Activated T-helper 1 cell treated with anti-CD3 and anti-CD28 coated beads, Interleukin-2, amount 50 U/mL, for 16 hours (primary cell): ENCODE data around the gene SIKE1.
"Not testable (repeated sequence)": the region's sequence is repeated elsewhere in the genome, so short reads cannot be mapped to it uniquely, and the experiment has no call there.

Experiments used
- DNase-seq, 2 donors: peaks; one replicate each; pipeline ENCODE4 v3.0.0-alpha.2; 2020; ENCODE audit warnings: low read depth in 1 of 2, low spot score in 1 of 2

SIKE1 gene

DNA sequence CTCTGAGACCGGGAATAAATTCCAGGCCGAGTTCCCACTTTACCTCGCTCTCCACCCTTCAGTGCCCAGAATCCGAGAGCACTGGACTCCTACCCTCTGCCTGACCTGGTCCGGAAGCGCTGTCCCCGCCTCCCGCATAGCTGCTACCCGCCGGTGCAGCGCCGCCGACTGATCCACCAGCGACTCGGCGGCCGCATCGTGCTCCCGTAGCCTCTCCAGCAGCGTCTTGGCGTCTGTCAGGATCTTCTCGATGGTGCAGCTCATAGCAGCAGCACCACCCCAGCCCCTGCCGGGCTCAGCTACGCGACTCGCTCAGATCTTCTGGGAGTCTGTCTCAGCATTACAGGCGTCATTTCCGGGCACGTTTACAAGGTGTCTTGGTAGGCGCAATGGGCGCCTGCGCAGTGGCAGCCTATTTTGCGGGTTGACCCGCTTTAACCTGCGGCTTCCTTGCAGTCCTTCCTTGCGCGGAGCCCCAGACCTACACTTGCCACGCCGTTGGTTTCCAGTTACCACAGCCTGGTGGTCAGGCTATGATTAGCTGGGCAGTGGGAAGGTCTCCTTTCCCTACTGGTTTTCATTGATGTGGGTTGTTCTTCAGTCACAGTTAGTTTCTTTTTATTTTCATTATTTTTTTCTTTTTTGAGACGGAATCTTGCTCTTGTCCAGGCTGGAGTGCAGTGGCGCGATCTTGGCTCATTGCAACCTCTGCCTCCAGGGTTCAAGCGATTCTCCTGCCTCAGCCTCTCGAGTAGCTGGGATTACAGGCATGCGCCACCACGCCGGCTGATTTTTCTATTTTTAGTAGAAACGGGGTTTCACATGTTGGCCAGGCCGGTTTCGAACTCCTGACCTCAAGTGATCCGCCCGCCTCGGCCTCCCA lies at the start of gene SIKE1:
Gene SIKE1 (minus strand): TSS at position 342 of the 883 bp plus-strand sequence. CDS start 78 bp downstream, at position 264.
- peak; percentile 85 to 86 for DNase-seq

DNA sequence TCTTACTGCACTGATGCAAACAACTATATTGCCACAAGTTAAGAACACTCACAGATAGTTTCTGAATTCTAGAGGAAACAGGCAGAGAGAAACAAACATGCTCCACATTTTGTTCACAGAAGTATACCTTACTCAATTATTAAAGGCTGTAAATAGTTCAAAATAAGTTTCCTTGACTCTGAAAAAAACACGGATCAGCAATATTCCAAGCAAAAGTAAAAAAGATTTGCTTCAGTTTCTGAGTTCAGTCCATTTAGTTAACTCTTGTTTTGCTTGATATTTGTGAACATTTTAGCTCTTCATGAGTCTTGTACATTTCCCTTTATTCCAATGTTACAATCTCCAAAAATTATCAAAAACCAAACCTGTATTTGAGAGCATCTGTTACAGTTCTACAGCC lies 49.6 kb upstream of the SIKE1 start:
- DNase-seq = not testable (repeated sequence)

DNA sequence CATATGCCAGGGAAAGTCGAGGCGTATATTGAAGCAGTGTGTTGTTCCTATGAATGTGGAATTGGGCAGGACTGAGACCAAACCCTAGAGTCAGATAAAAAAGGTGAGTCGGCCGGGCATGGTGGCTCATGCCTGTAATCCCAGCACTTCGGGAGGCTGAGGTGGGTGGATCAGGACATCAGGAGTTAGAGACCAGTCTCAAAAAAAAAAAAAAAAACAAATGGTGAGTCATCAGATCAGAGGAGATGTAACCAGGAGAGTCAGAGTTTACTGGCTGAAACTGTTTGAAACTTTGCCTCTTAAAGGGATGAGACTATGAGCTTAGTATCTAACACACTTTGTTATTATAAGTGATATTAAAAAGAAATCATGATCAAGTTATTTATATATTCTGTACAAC lies 47.8 kb upstream of the SIKE1 start:
- no peak for DNase-seq

DNA sequence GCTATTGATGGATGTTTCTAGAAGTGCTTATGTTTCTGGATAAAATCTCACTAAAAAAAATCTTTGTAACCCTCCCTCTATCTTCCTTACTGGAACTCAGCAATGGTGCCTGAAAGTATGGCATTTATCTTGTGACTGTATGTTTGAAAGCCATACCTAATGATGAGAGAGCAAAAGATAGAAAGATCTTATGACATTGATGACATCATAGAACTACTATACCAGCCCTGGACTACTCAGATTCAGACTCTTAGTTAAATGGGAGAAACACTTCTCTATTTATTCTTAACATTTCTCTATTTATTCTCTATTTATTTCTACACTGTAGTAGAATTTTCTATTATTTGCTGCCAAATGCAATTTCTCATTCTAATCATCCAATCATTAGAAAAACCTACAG lies 41.5 kb upstream of the SIKE1 start:
- no peak for DNase-seq

DNA sequence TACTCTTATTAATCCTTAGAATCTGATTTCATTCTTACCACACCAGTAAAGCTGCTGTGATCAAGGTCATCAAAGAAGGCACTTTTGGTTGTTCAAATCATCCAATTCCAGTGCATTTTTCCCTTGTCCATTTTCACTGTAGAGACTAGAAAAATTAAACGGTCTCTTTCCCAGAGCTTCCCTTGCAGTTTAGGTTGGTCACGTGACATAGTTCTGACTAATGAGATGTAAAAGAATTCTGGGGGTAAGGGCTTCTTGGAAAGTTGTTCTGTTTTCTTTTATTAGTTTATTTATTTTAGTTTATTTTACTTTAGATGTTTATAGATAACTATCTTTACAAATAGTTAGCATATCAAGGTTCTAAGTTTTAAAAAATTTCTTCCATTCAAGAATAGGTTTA lies 39.9 kb upstream of the SIKE1 start:
- no peak for DNase-seq

DNA sequence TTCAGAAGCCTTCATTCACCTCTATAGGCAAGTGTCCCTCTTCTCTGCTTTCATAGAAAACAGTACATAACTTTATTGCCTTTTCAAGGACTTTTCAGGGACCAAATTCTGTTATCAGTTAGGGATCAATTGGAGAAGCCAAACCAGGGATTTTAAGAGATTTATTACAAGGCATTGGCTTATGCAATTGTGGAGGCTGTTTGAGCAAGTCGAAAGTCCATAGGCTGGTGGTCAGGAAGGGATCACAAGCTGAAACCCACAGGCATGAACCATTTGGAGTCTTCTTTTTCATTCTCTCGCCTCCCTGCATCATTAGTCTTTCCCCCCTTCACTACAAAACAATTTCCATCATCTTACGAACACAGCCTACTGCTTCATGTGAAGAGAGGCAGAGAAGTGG lies 39.4 kb upstream of the SIKE1 start:
- DNase-seq = no peak

DNA sequence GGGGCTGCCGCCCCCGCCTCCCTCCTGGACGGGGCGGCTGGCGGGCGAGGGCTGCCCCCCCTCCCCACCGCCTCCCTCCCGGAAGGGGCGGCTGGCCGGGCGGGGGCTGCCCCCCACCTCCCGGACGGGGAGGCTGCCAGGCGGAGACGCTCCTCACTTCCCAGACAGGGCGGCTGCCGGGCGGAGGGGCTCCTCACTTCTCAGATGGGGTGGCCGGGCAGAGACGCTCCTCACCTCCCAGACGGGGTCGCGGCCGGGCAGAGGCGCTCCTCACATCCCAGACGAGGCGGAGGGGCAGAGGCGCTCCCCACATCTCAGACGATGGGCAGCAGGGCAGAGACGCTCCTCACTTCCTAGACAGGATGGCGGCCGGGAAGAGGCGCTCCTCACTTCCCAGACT lies 24.0 kb upstream of the SIKE1 start:
- DNase-seq = not testable (repeated sequence)

DNA sequence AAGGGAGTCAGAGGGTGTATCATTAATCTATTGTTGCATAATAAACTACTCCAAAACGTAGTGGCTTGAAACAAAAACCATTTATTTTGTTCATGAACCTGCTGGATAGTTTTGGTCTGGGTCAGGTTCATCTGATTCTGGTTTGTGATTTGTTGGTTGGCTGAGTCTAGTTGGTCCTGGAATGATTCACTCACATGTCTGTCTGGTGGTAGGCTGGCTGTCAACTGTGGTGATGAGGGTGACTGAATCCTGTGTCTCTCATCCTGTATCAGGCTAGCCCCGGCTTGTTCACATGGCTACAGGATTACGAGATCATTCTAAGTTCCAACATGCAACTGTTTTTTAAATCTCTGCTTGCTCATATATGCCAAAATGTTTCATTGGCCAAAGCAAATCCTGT lies 22.5 kb upstream of the SIKE1 start:
- DNase-seq = no peak

DNA sequence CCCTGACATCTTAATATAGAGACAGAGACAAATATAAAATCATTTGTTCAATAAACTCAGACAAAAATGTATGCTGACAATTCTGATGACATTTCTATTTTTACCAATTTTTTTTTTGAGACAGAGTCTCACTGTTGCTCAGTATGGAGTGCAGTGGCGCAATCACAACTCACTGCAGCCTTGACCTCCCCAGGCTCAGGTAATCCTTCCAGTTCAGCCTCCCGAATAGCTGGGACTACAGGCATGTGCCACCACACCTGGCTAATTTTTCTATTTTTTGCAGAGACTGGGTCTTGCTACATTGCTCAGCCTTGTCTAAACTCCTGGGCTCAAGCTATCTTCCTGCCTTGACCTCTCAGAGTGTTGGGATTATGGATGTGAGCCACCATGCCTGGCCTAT lies 13.6 kb upstream of the SIKE1 start:
- no peak for DNase-seq

DNA sequence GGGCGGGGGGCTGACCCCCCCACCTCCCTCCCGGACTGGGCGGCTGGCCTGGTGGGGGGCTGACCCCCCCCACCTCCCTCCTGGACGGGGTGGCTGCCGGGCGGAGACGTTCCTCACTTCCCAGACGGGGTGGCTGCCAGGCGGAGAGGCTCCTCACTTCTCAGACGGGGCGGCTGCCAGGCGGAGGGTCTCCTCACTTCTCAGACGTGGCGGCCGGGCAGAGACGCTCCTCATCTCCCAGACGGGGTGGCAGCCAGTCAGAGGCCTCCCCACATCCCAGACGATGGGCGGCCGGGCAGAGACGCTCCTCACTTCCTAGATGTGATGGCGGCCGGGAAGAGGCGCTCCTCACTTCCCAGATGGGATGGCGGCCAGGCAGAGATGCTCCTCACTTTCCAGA lies 10.1 kb upstream of the SIKE1 start:
- not testable (repeated sequence) for DNase-seq

DNA sequence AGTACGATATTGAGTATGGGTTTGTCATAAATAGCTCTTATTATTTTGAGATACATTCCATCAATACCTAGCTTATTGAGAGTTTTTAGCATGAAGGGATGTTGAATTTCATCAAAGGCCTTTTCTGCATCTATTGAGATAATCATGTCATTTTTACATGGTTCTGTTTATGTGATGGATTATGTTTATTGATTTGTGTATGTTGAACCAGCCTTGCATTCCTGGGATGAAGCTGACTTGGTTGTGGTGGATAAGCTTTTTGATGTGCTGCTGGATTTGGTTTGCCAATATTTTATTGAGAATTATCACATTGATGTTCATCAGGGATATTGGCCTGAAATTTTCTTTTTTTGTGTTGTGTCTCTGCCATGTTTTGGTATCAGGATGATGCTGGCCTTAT lies 6.0 kb upstream of the SIKE1 start:
- DNase-seq = not testable (repeated sequence)

DNA sequence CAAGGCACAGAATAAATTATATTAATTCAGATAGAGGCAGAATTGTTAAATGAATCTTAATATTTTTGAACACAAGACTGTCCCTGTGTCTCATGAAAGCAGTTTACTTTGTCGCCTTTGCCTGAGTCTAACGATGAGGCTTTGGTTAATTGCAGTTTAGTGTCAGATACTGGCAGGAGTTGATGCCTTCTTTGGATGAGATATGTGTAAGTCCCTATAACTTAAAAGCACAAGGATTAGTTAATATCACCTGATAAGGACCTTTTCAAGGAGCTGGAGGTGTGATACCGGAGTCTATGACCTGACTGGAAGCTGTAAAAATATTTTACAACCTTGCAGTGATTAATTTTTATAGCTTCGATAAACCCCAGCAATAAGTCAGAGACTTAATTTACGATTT lies 2.0 kb upstream of the SIKE1 start:
- no peak for DNase-seq

DNA sequence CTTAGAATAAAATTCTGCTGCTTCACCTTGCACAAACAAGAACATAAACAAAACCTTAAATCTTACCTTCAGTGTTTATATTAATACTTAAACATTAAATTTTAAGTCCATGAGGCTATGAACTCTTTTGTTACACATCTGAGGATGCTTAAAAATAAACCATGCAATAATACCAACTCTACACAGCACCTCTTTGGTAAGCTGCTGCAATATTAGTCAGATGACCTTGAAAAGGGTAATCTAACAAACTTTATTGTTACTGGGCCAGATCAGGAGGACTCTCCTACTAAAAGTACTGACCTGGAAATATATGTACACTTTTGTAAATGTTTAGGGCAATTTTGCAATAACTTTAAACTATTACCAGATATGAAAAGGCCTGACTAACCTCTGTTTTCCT lies 763 bp downstream of the SIKE1 start:
- no peak for DNase-seq

DNA sequence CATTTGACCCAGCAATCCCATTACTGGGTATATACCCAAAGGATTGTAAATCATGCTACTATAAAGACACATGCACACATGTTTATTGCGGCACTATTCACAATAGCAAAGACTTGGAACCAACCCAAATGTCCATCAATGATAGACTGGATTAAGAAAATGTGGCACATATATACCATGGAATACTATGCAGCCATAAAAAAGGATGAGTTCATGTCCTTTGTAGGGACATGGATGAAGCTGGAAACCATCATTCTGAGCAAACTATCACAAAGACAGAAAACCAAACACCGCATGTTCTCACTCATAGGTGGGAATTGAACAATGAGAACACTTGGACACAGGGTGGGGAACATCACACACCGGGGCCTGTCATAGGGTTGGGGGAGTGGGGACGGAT lies 3.8 kb downstream of the SIKE1 start:
- DNase-seq = not testable (repeated sequence)

DNA sequence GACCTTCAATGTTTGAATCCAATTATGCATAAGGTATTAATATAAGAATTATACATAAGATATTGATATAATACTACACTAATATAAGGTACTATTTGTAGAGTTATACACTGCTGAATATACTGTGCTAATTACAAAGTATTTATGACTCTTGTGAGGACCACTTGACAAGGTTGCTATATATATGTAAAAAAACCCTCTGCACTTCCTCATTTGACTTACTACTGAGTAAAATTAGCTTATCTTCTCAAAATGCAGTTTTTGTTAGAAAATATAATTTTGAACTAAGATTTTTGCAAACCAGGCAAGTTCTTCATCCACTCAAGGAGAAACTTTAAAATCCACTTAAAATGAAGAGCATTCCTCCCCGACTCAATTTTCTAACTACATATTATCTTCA lies 8.5 kb downstream of the SIKE1 start:
- no peak for DNase-seq

DNA sequence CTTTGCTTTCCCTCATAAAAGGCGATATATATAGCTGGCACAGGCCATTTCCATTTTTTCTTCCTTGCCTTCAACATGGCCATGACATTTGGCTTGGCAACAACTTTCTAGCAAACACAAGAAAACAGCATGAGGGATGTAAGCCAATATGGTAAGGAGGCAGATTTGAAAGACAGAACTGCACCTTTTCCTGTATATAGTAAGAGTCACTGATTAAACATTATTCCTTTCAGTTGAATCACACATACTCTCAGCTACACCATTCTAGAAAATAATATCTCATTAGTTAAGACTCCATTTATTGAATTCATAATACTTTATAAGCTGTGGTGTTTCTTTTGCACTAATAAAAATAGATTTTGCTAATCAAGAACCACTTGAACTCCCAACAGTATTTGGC lies 9.5 kb downstream of the SIKE1 start:
- DNase-seq = no peak

DNA sequence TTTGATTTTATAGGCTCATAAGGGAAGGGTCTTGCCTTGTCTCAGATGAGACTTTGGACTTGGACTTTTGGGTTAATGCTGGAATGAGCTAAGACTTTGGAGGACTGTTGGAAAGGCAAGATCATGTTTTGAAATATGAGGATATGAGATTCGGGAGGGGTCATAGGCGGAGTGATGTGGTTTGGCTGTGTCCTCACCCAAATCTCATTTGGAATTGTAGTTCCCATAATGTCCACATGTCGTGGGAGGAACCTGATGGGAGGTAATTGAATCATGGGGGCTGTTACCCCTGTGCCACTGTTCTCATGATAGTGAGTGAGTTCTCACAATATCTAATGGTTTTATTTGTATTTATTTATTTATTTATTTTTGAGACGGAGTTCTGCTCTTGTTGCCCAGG lies 15.8 kb downstream of the SIKE1 start:
- no peak for DNase-seq

DNA sequence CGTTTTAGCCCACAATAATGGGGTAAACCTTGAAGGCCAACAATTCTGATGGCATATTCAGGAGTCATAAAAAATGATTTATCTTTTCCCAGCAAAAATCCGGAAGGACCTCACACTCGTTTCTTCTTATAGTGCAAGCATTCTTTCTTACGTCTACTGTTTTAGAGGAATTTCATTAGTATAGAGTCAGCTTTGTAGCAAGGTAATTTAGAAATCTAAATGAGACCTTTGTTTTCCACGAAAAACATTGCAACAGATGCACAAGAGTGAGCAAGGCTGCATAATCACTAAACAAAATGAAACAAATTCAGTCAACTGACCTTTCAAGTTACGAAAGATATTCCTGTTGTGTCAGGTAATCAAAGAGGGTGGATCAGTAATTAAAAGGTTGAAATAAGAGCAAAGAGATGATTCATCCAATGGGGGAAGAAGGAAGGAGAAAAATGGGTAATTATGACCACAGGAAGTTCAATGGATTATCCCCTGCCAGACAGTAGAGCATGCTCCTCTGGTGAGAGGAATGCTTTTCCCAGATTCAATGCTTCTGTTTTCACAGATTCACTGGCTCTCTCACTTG lies 22.1 kb downstream of the SIKE1 start:
- no peak for DNase-seq

DNA sequence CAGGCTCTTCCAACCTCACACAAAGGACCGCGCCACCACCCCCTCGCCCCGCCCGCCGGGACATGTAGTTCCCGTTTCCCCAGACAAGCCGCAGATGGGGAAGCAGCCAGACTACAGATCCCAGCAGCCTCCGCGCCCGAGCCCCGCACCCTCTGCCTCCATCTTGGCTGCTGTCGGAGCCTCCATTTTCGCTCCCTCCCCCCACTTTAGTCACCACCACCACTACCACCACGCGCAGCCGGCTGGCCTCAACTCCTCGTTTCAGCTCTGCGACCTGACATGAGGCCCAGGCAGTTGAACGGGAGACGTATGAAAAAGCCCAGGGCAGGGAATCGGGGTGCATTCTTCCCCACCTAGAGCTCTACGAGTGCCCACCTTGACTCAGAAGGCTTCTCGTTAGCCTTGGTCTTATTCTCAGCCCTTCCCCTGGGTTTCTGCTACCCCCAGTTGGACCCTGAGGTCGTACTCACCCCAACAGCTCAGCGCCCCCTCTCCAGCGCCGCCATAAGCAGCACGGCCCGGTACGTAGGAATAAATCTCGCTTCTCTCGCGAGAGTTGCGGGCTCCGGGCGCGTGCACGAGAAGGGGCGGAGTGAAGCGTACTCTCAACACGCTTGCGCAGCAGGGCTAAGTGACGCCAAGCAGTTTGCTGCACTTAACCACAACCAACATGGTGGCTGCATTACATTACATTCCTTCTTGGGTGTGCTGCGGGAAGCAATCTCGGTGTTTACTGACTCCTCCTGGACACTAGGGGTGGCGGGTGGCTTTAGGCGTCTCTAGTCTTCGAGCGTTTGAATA lies 22.8 kb downstream of the SIKE1 start, which contains the start of gene CSDE1:
Gene CSDE1 (minus strand): TSS at position 530 of the 801 bp plus-strand sequence. CDS start 18,094 bp downstream, outside the sequence.
- peak; percentile 93 to 94 for DNase-seq

DNA sequence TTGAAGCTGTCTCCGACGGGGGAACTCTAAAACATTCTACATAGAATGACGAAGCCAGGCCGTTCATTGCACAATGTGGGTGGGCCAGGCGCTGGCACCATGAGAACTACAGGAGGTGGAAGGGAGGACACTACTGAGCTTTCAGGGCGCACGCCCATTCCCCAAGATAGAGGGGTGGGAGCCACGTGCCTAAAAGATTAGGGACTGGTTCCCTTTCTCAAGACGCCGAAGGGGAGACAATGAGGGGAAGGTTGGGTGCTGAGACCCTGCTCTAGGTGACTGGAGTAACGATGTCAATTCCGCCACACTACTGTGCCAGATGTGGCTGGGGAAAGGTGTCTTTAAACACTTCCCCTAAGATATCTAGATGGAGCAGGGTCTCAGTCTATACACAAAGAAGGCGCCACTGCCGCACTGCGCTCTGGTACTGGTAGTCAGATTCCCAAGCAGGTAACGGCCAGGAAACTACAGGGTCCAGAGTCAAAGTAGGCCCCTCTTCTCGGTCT lies 23.5 kb downstream of the SIKE1 start:
- no peak for DNase-seq

DNA sequence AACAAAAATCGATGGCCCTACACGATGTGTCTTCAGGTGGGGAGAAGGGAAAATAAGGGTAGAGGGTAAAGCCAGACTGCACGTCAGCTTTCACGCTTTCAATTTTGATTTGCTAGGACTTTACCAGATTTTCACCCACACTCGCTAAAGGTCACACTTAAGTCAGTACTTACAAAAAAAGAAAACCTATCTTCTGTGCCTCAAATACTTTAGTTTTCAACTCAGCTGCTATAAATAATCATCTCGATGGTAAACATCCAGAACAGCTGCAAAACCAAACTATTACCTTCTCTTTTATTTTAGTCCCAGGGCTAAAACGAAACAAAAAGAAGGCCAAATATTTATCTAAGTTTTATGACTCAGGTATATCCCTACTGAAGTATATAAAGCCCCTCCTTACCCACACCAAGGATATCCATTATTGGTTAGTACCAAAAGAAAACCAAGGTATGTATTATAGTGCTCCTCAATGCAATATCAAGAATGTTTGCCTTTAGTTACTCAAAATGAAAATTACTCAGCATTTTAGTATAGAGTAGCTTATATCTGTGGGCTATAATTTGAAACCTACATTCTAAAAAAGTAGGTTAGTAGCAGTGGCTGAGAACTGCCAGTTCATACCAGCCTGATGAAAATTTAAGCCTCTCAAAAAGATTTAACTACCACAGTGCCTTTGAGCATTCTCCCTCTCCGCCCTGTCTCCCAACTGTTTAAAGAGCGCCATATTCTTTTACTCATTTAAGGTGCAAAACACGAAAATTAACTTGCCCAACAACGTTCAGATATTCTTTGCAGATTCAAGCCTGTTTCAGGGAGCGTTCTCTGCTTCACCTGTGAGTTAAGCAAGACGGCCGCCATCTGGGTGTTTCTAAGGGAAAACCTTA lies 24.2 kb downstream of the SIKE1 start:
- DNase-seq = no peak
